ENCODE data around the gene SPANXN2. TPM values are rescaled to one million over a fixed set of nuclear protein-coding genes. Genes with fewer than 3 reads are reported as not detected.

SPANXN2 gene
- polyA plus RNA-seq, 1 donor (not counting 4 experiments of a cell fraction or from before 2014, with no cell fraction given), result not detected

DNA sequence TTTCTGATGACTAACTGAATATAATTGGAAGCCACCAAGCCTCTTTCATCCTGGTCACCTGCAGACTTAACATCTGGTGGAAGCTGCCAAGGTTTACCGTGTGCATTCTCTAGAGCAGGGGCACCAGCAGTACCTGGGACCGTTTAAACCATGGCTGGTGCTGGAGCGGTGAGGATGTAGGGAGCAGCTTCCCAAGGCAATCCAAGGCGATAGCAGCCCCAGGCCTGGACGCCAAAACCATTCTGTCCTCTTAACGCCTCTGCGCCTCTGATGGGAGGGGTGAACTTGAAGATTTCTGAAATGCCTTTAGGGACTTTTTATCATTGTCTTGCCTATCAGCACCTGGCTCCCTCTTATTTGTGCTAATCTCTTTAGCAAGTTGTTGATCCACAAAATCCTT is 37.3 kb upstream of the SPANXN2 start:
- no peaks in the 10 kb centered on the region for H3K9me1 ChIP-seq (ENCODE audit: control insufficient read depth, extremely low read depth, insufficient read depth, low read length)
- no peaks in the 10 kb centered on the region for H3K36me3 ChIP-seq (ENCODE audit: control insufficient read depth in 2 of 2, extremely low read depth in 1 of 2, insufficient read depth in 2 of 2, low read length in 2 of 2)
- H2AFZ ChIP-seq (ENCODE audit: control insufficient read depth, low read length), result no peak overlapping the region
- H3K27ac ChIP-seq (ENCODE audit: control insufficient read depth, insufficient read depth, low read length), result no peak overlapping the region
- no peak for FAIRE-seq
- no peaks in the 10 kb centered on the region for H3K4me1 ChIP-seq (ENCODE audit: control insufficient read depth, extremely low read depth, insufficient read depth, low read length)
- H3K9me3 ChIP-seq (ENCODE audit: control insufficient read depth, low read depth, low read length), result no peaks in the 10 kb centered on the region
- DNase-seq (ENCODE audit: low read depth, low spot score), result no peak
- no peaks in the 10 kb centered on the region for H3K27me3 ChIP-seq (ENCODE audit: control insufficient read depth, extremely low read depth, insufficient read depth, low read length)
- no peak overlapping the region for H3K9ac ChIP-seq (ENCODE audit: control insufficient read depth, extremely low read depth, insufficient read depth, low read length)
- no peaks in the 10 kb centered on the region for H4K20me1 ChIP-seq (ENCODE audit: control insufficient read depth, extremely low read depth, insufficient read depth, low read length)
- TF ChIP-seq EZH2 (IDR thresholded peaks at IDR 0.05; ENCODE audit: low read length) (no peak), CTCF (optimal IDR thresholded peaks at IDR 0.05 in 1 of 3, IDR thresholded peaks at IDR 0.05 in 1 of 3, conservative IDR thresholded peaks at IDR 0.05 in 1 of 3; ENCODE audit: extremely low read depth in 1 of 3, insufficient read depth in 2 of 3, low read length in 3 of 3) (no peak)
- H3K4me3 ChIP-seq (ENCODE audit: control insufficient read depth in 2 of 3, extremely low read depth in 1 of 3, insufficient read depth in 2 of 3, low read depth in 1 of 3, low read length in 3 of 3), result no peak overlapping the region
- H3K79me2 ChIP-seq (ENCODE audit: control insufficient read depth, insufficient read depth, low read length), result no peaks in the 10 kb centered on the region
- no peak overlapping the region for H3K4me2 ChIP-seq (ENCODE audit: control insufficient read depth, extremely low read depth, insufficient read depth, low read depth, low read length)
- dilution Hi-C loops (cut with MboI; ENCODE audit: extremely low pct_ligation_motif_present, low sequenced_read_pairs), result no loop called here

DNA sequence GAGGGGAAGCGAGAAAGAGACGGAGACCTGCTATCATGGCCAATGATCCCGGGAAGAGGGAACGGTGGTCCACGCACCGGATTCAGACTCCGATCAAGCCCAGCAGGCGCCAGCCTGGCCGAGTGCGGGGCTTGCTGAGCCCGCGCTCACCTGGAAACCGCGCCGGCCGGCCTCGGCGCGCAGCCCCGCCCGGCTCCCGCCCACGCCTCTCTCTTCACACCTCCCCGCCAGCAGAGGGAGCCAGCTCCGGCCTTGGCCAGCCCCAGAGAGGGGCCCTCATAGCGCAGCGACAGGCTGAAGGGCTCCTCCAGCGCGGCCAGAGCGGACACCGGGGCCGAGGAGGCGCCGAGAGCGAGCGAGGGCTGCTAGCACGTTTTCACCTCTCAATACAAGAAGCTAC is 36.8 kb upstream of the SPANXN2 start:
- dilution Hi-C loops (cut with MboI; ENCODE audit: extremely low pct_ligation_motif_present, low sequenced_read_pairs), result no loop called here
- Histone ChIP-seq H4K20me1 (ENCODE audit: control insufficient read depth, extremely low read depth, insufficient read depth, low read length) (no peaks in the 10 kb centered on the region), H3K9ac (ENCODE audit: control insufficient read depth, extremely low read depth, insufficient read depth, low read length) (no peak overlapping the region), H3K9me1 (ENCODE audit: control insufficient read depth, extremely low read depth, insufficient read depth, low read length) (no peaks in the 10 kb centered on the region), H3K4me2 (ENCODE audit: control insufficient read depth, extremely low read depth, insufficient read depth, low read depth, low read length) (no peak overlapping the region), H2AFZ (ENCODE audit: control insufficient read depth, low read length) (no peak overlapping the region), H3K79me2 (ENCODE audit: control insufficient read depth, insufficient read depth, low read length) (no peaks in the 10 kb centered on the region), H3K4me3 (ENCODE audit: control insufficient read depth in 2 of 3, extremely low read depth in 1 of 3, insufficient read depth in 2 of 3, low read depth in 1 of 3, low read length in 3 of 3) (no peak overlapping the region), H3K36me3 (ENCODE audit: control insufficient read depth in 2 of 2, extremely low read depth in 1 of 2, insufficient read depth in 2 of 2, low read length in 2 of 2) (no peaks in the 10 kb centered on the region), H3K27me3 (ENCODE audit: control insufficient read depth, extremely low read depth, insufficient read depth, low read length) (no peaks in the 10 kb centered on the region), H3K9me3 (ENCODE audit: control insufficient read depth, low read depth, low read length) (no peaks in the 10 kb centered on the region), H3K4me1 (ENCODE audit: control insufficient read depth, extremely low read depth, insufficient read depth, low read length) (no peaks in the 10 kb centered on the region), H3K27ac (ENCODE audit: control insufficient read depth, insufficient read depth, low read length) (no peak overlapping the region)
- TF ChIP-seq EZH2 (IDR thresholded peaks at IDR 0.05; ENCODE audit: low read length) (no peak), CTCF (optimal IDR thresholded peaks at IDR 0.05 in 1 of 3, IDR thresholded peaks at IDR 0.05 in 1 of 3, conservative IDR thresholded peaks at IDR 0.05 in 1 of 3; ENCODE audit: extremely low read depth in 1 of 3, insufficient read depth in 2 of 3, low read length in 3 of 3) (no peak)
- DNase-seq (ENCODE audit: low read depth, low spot score) (no peak), FAIRE-seq (no peak)

Measured in keratinocyte (primary cell).